UCSD-AML1 (cell line): ENCODE measurements around the gene THBS2.
"Not testable (repeated sequence)": the region's sequence is repeated elsewhere in the genome, so short reads cannot be mapped to it uniquely, and the experiment has no call there.

Experiments
- DNase-seq: peaks from one replicate; lab custom pipeline; 2025; ENCODE audit not compliant: unreplicated experiment; lab: John Stamatoyannopoulos, UW

Gene THBS2

DNA sequence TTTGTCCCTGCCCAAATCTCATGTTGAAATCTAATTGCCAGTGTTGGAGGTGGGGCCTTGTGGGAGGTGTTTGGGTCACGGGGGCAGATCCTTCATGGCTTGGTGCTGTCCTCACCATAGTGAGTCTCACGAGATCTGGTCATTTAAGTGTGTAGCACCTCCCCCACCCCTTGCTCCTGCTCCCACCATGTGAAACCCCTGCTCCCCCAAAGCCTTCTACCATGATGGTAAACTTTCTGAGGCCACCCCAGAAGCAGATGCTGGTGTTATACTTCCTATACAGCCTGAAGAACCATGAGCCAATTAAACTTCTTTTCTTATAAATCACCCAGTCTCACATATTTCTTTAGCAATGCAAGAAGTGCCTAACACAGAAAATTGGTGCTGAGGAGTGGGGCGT is 19.9 kb upstream of the THBS2 start:
- no peak for DNase-seq

- no peak for DNase-seq
Observed at GRCh38 chr6:169271877-169272216, 18.2 kb upstream of the THBS2 start.

DNA sequence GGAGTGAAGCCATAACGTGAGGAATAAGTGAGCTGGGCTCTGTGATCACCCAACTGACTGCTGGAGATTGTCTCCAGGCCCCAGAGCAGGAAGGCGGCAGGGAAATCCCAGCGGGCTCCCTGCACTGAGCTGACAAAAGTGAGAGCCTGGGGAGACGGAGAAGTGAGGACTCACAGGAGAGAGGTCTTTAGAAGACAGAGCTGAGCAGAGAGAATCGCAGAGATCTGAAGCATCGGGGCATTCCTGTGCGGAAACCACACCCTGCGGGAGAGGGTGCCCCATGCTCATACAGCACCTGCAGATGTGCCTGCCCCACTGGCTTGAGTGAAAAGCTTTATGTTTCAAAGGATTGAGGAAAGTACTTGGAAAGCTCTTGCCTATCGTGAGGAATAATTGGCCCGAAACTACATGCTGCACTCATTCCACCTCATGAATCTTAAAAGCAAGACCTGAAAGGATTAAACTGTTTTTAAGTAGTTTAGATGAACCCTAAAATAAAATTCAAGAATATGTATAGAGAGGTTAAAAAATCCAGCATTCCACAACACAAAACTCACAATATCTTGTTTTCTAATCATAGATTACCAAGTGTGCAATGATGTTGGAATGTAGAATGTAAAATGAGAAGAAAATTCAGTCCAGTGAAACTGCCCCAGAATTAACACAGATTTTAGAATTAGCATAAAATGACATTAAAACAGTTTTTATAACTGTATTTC is 17.7 kb upstream of the THBS2 start:
- no peak for DNase-seq

DNA sequence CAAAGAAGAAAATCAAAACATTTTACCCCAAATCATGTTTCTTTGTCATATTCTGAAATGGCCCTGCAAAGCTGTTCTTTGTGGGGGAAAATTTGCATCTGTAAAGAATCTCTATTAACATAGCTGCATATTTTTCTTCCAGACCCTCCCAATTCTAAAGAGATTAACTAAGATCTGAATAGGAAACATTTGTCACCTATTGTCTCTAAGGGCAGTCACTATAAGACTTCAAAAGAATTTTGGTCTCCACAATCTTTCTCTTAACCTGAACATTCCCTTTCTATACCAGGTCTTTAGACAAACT is 16.4 kb upstream of the THBS2 start:
- not testable (repeated sequence) for DNase-seq

DNA sequence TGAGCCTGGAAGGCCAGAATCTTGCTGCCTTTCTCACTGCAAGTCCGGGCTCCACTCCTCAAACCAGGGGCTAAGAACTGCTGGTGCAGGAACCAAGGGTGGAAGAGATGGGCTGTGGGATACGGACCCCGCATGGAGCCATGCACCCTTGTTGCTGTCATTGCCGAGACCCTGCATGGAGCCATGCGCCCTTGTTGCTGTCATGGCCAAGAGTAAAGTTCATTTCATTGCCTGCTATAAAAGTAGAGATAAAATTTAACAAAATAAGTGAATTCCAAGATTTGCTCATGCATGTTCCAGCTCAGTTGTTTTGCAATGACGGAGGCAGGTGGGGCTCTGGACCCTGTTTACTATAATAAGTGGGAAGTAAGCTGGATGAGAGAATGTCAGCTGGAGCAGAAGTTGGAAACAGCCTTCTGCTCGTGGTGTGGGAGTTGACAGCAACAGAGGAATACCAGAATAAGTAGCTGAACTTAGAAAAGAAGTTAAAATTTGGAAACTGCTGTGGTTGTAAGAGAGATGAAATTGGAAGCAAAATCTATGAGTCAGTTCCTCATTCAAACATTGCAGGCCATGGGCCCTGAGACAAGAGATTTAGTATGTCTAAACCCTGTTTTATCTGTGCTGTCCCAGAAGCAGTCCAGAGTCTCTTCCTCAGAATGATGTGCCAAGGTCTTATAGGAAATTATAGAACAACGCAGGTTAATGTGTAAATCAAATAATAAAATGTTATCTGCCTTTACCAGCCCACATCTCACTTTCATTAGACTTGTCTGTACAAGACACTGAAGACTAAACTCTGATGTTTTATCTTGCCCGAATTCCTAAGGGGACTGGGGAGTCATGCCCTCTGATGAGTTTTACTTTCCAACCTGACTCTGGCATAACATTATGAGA is 15.8 kb upstream of the THBS2 start:
- DNase-seq, result no peak

DNA sequence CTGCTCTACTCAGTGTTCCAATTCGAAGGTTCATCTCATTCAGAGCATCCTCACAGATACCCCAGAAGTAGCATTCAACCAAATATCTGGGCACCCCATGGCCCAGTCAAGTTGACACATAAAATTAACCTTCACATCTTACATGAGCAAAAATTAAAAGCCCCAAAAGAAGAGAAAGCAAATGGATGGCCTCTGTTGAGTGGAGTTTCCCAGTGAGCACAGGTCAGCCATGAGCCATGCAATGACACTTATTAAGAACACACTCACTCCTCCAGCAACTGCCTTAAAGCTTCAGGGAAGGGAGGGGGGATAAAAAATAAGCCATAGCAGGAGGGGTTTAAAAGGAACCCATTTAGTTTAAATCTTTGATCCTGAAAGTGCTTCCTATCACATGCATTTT is 14.6 kb upstream of the THBS2 start:
- DNase-seq, result no peak

DNA sequence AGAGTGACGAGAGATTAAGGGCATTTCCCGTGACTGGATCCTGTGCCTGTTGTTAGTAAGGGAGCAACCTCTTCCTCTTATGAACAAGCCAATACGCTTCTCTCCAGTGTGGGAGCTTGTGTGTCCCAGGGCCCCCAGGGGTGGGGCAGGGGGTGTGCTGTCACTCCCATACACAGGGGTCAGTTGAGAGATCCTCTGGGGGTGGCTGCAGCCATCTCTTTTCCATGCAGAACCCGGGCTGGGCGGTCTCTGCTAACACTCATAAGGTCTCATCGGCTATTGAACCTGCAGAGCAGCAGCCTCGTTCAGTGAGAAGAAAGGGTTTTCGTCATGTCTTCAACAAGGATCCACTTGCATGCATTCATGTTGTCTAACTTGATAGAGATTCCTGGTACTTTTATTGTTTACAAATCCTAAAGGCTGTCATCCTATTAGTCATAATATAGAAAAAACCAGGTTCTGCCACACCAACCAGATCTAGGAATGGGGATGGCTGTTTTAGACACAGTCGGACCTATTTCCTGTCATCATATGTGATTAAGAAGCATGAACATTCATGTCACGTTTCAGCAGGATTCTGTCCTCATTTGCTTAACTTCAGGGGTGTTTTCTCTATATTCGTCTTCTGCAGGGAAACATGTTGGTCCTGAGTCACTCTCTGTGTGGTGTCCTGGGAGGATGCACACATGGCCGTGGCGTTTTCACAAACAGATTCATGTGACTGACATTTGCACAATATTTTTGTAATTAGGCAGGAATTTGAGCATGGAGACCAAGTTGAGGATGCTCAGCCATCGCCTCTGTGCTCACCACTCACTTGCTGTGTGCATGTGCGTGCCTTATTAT is 13.3 kb upstream of the THBS2 start:
- DNase-seq, result no peak

DNA sequence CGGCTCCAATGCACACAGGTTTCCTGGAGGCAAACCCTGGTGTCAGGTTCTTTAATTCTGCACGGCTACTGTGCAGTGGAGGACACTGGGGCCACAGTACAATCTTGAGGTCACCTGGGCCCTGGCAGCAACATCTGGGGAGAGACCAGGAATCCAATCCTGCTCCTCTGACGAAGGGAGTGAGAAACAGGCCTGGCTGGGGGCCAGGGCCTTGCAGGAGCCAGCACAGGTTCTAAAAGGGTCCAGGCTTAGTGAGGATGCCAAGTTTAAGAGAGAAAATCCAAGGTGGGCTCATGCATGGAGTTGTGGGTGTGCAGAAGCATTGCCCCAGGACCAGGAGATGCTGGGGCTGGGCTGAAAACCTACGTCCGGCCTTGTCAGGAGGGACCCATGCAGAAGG is 12.6 kb upstream of the THBS2 start:
- no peak for DNase-seq

- DNase-seq, result no peak
Observed at GRCh38 chr6:169265486-169266131, 12.0 kb upstream of the THBS2 start.

DNA sequence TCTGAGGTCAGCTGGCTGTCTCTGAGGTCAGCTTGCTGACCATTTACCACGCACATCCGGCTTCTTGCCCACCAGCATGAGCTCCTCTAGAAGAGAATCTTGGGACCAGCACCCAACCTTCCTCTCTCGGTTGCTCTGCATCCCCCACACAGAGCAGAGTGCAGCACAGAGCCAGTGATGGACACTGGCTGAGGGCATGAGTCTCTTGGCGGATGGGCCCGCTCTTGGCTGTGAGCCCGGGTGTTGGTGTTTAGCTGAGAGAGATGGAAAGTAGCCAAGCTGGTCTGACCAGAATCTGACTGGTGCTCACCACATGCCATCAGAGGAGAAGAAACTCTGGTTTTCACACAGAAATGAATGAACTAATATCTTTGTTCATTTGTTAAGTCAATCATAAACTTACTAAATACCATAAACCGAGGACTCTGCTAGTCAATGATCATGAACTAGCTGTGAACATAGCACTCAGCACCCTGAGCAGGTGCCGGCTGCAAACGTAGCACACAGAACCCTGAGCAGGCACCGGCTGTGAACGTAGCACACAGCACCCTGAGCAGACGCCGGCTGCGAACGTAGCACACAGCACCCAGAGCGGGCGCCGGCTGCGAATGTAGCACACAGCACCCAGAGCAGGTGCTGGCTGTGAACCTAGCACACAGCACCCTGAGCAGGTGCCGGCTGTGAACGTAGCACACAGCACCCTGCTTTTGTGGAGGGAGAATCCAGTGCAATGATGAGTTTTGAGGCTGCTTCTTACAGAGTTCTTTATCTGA is 10.4 kb upstream of the THBS2 start:
- DNase-seq, result no peak

- DNase-seq, result no peak
Observed at GRCh38 chr6:169263374-169263773, 9.7 kb upstream of the THBS2 start.

DNA sequence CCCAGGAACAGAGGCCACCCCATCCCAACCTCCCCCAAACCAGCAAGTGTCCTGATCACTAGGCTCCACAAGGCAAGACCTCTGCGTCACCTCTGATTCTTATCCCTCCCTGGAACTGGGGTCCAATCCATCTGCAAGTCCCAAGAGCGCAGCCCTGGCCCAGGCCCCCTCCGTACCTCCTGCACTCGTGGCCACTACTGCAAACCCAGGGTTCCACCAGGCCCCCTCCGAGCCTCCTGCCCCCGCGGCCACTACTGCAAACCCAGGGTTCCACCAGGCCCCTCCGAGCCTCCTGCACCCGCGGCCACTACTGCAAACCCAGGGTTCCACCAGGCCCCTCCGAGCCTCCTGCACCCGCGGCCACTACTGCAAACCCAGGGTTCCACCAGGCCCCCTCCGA is 9.0 kb upstream of the THBS2 start:
- DNase-seq, result not testable (repeated sequence)

- DNase-seq, result no peak
Observed at GRCh38 chr6:169256518-169256917, 2.9 kb upstream of the THBS2 start.

DNA sequence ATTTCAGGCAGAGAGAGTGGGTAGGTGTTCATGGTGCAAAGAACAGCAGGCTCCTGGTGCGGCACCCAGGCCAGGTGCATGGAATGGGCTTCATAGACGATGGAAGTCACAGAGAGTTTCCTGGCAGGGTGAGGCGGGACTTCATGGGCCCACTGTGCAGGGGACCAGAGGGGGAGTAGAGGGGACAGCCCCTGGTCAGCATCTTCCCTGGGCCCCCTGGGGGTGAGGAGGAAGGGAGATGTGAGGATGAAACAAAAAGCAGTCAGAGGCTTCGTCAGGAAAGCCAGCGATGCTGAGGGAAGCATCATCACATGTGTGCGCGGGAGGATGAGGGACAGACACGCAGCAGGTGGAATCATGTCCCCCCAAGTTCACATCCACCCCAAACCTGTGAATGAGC is 2.4 kb upstream of the THBS2 start:
- no peak for DNase-seq

DNA sequence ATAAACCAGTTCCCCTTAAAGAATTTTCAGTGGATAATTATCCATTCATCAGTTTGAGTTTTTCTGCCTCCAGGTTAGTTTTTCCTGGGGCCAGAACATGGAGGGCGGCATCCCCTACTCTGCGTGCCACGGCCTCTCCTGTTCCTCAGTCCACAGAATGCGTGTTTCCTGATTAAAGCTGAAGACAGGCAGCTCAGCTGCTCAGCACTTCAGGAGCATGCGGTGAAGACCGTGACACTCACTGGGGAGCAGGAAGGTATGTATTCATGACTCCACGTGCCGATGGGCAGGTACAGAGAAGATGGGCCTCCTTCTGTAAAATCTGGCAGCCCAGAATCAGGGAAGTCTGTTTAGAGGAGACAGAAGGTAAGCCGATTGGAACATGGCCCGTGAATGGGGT is 2.0 kb upstream of the THBS2 start:
- DNase-seq, result no peak

DNA sequence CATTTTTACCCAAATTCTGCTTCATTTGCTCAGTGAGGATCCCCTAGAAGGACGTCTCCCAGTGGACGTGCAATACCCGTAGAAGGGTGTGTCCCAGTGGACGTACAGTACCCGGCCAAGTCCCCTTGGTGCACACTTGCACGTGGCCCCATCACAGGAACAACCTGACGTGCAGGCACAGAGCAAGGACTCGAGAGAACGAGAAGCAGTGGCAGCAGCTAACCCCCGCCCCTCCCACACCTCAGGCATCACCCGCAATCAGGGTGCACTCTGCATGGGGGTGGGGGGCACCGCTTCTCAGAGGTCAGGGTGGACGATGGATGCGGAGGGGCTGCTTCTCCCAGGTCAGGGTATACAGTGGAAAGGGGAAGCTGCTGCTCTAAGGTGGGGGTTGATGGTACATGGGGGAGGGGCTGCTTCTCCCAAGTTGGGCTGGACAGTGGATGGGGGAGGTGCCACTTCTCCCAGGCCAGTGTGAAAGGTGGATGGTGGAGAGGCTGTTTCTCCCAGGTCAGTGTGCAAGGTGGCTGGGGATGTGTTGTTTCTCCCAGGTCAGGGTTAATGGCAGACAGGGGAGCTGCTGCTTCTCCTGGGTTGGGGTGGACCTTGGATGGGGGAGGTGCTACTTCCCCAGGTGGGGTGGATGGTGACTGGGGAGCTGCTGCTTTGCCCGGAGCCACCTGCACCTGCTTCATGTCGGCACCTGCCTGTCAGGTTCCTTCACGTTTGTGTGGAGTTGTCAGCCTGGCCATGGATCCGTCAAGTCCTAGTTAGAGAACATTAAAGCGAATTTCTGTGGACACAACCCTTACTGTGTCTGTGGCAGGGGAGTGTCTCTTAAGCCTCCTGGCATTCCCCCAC is 1.0 kb upstream of the THBS2 start:
- no peak for DNase-seq

GRCh38 chr6:169252505-169253189 is 999 bp downstream of the THBS2 start:
- DNase-seq, result no peak

GRCh38 chr6:169251822-169252504 is 1.7 kb downstream of the THBS2 start:
- no peak for DNase-seq
